IPS-18a (cell line): ENCODE data around the gene CSTF1.

ENCODE experiments used
- H3K27ac ChIP-seq: one replicate; pipeline ENCODE4 v1.5.1; 2013; ENCODE audit warnings: low read length
- H3K27me3 ChIP-seq: one replicate; pipeline ENCODE4 v1.6.1; 2013; ENCODE audit warnings: mild to moderate bottlenecking, low read length; ENCODE audit not compliant: control insufficient read depth, insufficient read depth
- H3K36me3 ChIP-seq: one replicate; pipeline ENCODE4 v1.6.1; 2013; ENCODE audit warnings: low read depth, low read length; ENCODE audit not compliant: control insufficient read depth
- H3K4me1 ChIP-seq: one replicate; pipeline ENCODE4 v1.6.1; 2013; ENCODE audit warnings: low read depth, low read length; ENCODE audit not compliant: control insufficient read depth
- H3K4me3 ChIP-seq: one replicate; pipeline ENCODE4 v1.5.1; 2013; ENCODE audit warnings: low read length
- H3K9ac ChIP-seq: one replicate; pipeline ENCODE4 v1.6.1; 2013; ENCODE audit warnings: mild to moderate bottlenecking, low read length, moderate library complexity
- H3K9me3 ChIP-seq: one replicate; pipeline ENCODE4 v1.6.1; 2013; ENCODE audit warnings: low read depth, low read length; ENCODE audit not compliant: control insufficient read depth

The CSTF1 gene

GRCh38 chr20:56422824-56423189, 30.4 kb downstream of the CSTF1 start:
- Histone ChIP-seq H3K4me3 (no peak overlapping the region), H3K27me3 (peaks cover 9% of the 10 kb centered on the region), H3K9me3 (no peaks in the 10 kb centered on the region), H3K9ac (no peak overlapping the region), H3K36me3 (no peaks in the 10 kb centered on the region), H3K27ac (no peak overlapping the region), H3K4me1 (no peaks in the 10 kb centered on the region)

- Histone ChIP-seq H3K27me3 (peaks cover 9% of the 10 kb centered on the region), H3K9ac (no peak overlapping the region), H3K36me3 (no peaks in the 10 kb centered on the region), H3K9me3 (no peaks in the 10 kb centered on the region), H3K27ac (no peak overlapping the region), H3K4me3 (no peak overlapping the region), H3K4me1 (no peaks in the 10 kb centered on the region)
Observed at GRCh38 chr20:56423211-56423610, 30.8 kb downstream of the CSTF1 start.

- Histone ChIP-seq H3K9me3 (no peaks in the 10 kb centered on the region), H3K27ac (no peak overlapping the region), H3K4me3 (no peak overlapping the region), H3K9ac (no peak overlapping the region), H3K36me3 (no peaks in the 10 kb centered on the region), H3K27me3 (peaks cover 9% of the 10 kb centered on the region), H3K4me1 (no peaks in the 10 kb centered on the region)
Observed at GRCh38 chr20:56423886-56424285, 31.4 kb downstream of the CSTF1 start.

- Histone ChIP-seq H3K27ac (no peak overlapping the region), H3K27me3 (peaks cover 9% of the 10 kb centered on the region), H3K4me1 (no peaks in the 10 kb centered on the region), H3K4me3 (no peak overlapping the region), H3K9me3 (no peaks in the 10 kb centered on the region), H3K36me3 (no peaks in the 10 kb centered on the region), H3K9ac (no peak overlapping the region)
Observed at GRCh38 chr20:56424931-56425330, 32.5 kb downstream of the CSTF1 start.

GRCh38 chr20:56426026-56426425, 33.6 kb downstream of the CSTF1 start:
- peaks cover 9% of the 10 kb centered on the region for H3K27me3 ChIP-seq
- no peaks in the 10 kb centered on the region for H3K36me3 ChIP-seq
- no peak overlapping the region for H3K27ac ChIP-seq
- H3K9ac ChIP-seq: no peak overlapping the region
- H3K4me3 ChIP-seq: no peak overlapping the region
- H3K9me3 ChIP-seq: no peaks in the 10 kb centered on the region
- no peaks in the 10 kb centered on the region for H3K4me1 ChIP-seq

- Histone ChIP-seq H3K9ac (no peak overlapping the region), H3K9me3 (no peaks in the 10 kb centered on the region), H3K27ac (no peak overlapping the region), H3K36me3 (no peaks in the 10 kb centered on the region), H3K4me3 (no peak overlapping the region), H3K27me3 (peaks cover 5% of the 10 kb centered on the region), H3K4me1 (no peaks in the 10 kb centered on the region)
Observed at GRCh38 chr20:56426926-56427325, 34.5 kb downstream of the CSTF1 start.

- Histone ChIP-seq H3K27ac (no peak overlapping the region), H3K36me3 (no peaks in the 10 kb centered on the region), H3K9me3 (no peaks in the 10 kb centered on the region), H3K27me3 (no peaks in the 10 kb centered on the region), H3K4me1 (no peaks in the 10 kb centered on the region), H3K4me3 (no peak overlapping the region), H3K9ac (no peak overlapping the region)
Observed at GRCh38 chr20:56427797-56428196, 35.4 kb downstream of the CSTF1 start.

GRCh38 chr20:56428410-56428809, 36.0 kb downstream of the CSTF1 start:
- no peaks in the 10 kb centered on the region for H3K4me1 ChIP-seq
- H3K27ac ChIP-seq: no peak overlapping the region
- no peaks in the 10 kb centered on the region for H3K27me3 ChIP-seq
- H3K36me3 ChIP-seq: no peaks in the 10 kb centered on the region
- H3K9ac ChIP-seq: no peak overlapping the region
- no peak overlapping the region for H3K4me3 ChIP-seq
- H3K9me3 ChIP-seq: no peaks in the 10 kb centered on the region

GRCh38 chr20:56428881-56429280, 36.4 kb downstream of the CSTF1 start:
- no peaks in the 10 kb centered on the region for H3K27me3 ChIP-seq
- H3K4me3 ChIP-seq: no peak overlapping the region
- no peak overlapping the region for H3K27ac ChIP-seq
- no peaks in the 10 kb centered on the region for H3K9me3 ChIP-seq
- no peaks in the 10 kb centered on the region for H3K36me3 ChIP-seq
- H3K4me1 ChIP-seq: no peaks in the 10 kb centered on the region
- no peak overlapping the region for H3K9ac ChIP-seq

- Histone ChIP-seq H3K27me3 (no peaks in the 10 kb centered on the region), H3K27ac (no peak overlapping the region), H3K4me1 (no peaks in the 10 kb centered on the region), H3K36me3 (no peaks in the 10 kb centered on the region), H3K9me3 (no peaks in the 10 kb centered on the region), H3K9ac (no peak overlapping the region), H3K4me3 (no peak overlapping the region)
Observed at GRCh38 chr20:56429502-56429901, 37.1 kb downstream of the CSTF1 start.

GRCh38 chr20:56429941-56430340, 37.5 kb downstream of the CSTF1 start:
- Histone ChIP-seq H3K4me1 (no peaks in the 10 kb centered on the region), H3K36me3 (no peaks in the 10 kb centered on the region), H3K4me3 (no peak overlapping the region), H3K27ac (no peak overlapping the region), H3K9me3 (no peaks in the 10 kb centered on the region), H3K9ac (no peak overlapping the region), H3K27me3 (no peaks in the 10 kb centered on the region)

GRCh38 chr20:56430461-56430860, 38.0 kb downstream of the CSTF1 start:
- Histone ChIP-seq H3K9me3 (no peaks in the 10 kb centered on the region), H3K36me3 (no peaks in the 10 kb centered on the region), H3K4me3 (no peak overlapping the region), H3K9ac (no peak overlapping the region), H3K4me1 (no peaks in the 10 kb centered on the region), H3K27ac (no peak overlapping the region), H3K27me3 (no peaks in the 10 kb centered on the region)
